HG03575 (cell line): Measurements from ENCODE around the gene ABHD4.
"Not testable (repeated sequence)": the region's sequence is repeated elsewhere in the genome, so short reads cannot be mapped to it uniquely, and the experiment has no call there.

Source experiments
- ATAC-seq: cut with Tn5 transposase; IDR thresholded peaks from one replicate; pipeline ENCODE4 v1.9.1; 2021; ENCODE audit not compliant: unreplicated experiment, insufficient number of reproducible peaks, low FRiP score; ENCODE audit errors: extremely low read depth

The ABHD4 gene, protein sequence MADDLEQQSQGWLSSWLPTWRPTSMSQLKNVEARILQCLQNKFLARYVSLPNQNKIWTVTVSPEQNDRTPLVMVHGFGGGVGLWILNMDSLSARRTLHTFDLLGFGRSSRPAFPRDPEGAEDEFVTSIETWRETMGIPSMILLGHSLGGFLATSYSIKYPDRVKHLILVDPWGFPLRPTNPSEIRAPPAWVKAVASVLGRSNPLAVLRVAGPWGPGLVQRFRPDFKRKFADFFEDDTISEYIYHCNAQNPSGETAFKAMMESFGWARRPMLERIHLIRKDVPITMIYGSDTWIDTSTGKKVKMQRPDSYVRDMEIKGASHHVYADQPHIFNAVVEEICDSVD

DNA sequence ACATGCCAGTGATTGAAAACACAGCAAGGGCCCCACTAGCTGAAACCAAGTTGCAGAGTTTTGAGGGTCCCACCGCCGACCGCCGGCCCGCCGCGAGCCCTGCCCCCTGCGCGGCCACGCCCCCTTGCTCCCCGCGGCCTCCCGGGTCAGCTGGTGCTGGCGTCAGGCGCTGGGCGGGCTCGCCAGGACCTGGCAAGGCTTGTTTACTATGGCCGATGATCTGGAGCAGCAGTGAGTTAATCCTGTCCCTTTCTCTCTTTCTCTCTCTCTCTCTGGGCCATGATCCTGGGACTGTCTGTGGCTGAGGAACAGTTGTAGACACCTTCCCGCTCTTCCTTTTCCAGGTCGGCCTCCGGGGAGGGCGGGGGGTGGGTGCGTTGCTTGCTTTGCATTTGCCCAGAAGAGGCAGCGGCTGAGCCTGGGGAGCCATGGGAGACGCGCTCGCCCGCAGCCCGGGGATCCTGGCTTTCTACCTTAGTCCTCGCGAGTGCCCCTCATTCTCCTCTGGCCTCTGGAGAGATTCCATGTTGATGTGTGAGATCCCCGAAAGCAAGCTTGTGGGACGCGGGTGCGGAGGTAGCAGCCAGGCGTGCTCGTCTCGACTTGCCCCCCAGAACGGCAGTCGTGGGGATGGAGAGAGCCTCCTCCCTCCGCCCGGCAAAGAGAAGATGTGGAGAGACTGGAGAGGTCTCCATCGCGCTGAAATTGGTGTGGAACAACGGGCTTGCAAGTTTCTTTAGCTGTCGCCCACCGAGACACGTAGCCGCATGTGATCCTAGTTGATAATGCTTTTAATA lies at the start of gene ABHD4:
Gene ABHD4 (plus strand): TSS at position 202 of the 797 bp plus-strand sequence. CDS start 7 bp downstream, at position 209.
- ATAC-seq, result no peak

DNA sequence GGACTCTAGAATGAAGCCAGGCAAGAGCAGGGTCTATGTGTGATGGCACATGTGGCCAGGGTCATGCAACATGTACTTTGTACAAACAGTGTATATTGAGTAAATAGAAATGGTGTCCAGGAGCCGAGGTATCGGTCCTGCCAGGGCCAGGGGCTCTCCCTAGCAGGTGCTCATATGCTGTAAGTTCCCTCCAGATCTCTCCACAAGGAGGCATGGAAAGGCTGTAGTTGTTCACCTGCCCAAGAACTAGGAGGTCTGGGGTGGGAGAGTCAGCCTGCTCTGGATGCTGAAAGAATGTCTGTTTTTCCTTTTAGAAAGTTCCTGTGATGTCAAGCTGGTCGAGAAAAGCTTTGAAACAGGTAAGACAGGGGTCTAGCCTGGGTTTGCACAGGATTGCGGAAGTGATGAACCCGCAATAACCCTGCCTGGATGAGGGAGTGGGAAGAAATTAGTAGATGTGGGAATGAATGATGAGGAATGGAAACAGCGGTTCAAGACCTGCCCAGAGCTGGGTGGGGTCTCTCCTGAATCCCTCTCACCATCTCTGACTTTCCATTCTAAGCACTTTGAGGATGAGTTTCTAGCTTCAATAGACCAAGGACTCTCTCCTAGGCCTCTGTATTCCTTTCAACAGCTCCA lies 48.7 kb upstream of the ABHD4 start:
- no peak for ATAC-seq

DNA sequence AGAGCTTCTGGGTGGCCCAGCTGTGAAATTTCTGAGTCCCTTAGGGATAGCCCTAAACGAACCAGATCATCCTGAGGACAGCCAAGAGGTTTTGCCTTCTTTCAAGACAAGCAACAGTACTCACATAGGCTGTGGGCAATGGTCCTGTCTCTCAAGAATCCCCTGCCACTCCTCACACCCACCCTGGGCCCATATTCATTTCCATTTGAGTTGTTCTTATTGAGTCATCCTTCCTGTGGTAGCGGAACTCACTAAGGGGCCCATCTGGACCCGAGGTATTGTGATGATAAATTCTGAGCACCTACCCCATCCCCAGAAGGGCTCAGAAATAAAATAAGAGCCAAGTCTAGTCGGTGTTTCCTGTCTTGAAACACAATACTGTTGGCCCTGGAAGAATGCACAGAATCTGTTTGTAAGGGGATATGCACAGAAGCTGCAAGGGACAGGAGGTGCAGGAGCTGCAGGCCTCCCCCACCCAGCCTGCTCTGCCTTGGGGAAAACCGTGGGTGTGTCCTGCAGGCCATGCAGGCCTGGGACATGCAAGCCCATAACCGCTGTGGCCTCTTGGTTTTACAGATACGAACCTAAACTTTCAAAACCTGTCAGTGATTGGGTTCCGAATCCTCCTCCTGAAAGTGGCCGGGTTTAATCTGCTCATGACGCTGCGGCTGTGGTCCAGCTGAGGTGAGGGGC lies 48.0 kb upstream of the ABHD4 start:
- ATAC-seq, result no peak

DNA sequence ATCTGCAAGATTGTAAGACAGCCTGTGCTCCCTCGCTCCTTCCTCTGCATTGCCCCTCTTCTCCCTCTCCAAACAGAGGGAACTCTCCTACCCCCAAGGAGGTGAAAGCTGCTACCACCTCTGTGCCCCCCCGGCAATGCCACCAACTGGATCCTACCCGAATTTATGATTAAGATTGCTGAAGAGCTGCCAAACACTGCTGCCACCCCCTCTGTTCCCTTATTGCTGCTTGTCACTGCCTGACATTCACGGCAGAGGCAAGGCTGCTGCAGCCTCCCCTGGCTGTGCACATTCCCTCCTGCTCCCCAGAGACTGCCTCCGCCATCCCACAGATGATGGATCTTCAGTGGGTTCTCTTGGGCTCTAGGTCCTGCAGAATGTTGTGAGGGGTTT lies 46.5 kb upstream of the ABHD4 start:
- ATAC-seq, result no peak

DNA sequence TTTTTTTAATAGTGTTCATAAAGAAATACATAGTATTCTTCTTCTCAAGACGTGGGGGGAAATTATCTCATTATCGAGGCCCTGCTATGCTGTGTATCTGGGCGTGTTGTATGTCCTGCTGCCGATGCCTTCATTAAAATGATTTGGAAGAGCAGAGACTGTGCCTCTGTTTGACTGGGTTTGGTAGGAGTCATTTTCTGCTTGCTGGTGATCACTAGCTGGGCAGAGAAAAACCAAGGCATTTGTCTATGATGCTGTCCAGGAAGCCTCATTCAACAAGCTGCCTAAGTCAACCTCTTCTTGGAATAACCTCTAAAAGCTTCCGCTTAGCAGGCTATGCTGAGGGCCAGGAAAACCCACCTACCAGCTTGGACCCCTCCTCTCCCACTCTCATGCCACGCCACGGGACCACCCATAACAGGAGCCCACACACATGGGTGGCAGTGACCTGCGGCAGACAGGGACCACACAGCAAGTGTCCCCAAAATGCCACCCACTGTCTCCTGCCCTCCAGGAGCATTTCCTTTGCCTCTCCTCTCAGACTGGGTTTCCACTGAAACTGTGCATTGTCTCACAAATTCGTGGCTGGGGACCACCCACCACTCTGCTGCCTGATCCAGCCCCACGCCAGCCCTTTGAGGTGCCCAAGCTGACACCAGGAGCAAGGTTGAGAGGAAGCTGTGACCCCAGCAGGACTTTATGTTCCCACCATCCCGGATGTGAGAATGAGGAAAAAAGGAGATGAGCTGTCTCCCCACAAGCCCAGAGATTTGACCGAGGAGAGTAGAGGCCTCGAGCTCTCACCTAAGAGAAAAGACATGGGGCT lies 45.9 kb upstream of the ABHD4 start:
- ATAC-seq, result no peak

DNA sequence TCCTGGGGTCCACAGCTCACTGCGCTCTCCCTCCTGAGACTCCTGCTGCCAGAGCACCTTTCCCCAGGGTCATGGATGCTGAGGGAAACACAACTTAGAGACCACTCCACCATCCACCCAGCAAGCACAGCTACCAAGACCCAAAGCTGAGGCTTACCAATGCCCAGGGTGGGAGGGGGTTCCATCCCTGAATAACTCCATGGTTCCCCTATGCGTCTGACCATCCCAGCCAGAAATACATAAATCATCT lies 45.3 kb upstream of the ABHD4 start:
- ATAC-seq, result no peak

DNA sequence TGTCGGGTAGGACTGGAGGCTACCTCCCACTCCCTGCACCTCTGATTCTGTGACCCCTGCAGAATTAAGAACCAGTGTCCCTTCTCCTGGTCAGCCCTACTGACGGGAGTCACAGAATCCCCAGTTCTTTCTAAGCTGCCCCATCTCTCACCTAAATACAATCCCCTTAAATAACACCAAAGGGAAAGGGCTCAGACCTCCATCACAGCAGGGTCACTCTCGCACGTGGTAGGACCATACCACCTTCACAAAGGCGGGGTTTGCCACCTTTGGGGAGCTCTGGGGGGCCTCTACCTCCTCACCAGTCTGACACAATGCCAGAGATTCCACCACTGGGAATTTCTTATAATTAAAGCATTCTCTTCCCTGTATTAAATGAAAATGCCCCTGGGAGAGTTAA lies 44.7 kb upstream of the ABHD4 start:
- ATAC-seq, result no peak

DNA sequence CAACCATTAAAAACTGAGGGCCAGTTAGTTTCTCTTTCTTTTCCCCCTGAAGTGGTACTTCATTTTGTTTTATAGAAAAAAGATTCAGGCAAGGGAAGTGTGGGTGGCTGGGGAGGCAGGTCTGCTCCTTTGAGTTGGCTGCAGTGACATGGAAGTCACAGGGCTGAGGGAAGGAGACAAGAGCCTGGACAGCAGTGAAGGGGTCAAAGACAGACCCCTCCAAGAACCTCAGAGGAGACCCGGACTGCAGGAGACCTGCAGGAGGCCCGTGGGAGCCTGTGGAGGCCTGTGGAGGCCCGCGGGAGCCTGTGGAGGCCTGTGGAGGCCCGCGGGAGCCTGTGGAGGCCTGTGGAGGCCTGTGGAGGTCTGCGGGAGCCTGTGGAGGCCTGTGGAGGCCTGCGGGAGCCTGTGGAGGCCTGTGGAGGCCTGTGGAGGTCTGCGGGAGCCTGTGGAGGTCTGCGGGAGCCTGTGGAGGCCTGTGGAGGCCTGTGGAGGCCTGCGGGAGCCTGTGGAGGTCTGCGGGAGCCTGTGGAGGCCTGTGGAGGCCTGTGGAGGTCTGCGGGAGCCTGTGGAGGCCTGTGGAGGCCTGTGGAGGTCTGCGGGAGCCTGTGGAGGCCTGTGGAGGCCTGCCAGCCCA lies 44.1 kb upstream of the ABHD4 start:
- not testable (repeated sequence) for ATAC-seq

DNA sequence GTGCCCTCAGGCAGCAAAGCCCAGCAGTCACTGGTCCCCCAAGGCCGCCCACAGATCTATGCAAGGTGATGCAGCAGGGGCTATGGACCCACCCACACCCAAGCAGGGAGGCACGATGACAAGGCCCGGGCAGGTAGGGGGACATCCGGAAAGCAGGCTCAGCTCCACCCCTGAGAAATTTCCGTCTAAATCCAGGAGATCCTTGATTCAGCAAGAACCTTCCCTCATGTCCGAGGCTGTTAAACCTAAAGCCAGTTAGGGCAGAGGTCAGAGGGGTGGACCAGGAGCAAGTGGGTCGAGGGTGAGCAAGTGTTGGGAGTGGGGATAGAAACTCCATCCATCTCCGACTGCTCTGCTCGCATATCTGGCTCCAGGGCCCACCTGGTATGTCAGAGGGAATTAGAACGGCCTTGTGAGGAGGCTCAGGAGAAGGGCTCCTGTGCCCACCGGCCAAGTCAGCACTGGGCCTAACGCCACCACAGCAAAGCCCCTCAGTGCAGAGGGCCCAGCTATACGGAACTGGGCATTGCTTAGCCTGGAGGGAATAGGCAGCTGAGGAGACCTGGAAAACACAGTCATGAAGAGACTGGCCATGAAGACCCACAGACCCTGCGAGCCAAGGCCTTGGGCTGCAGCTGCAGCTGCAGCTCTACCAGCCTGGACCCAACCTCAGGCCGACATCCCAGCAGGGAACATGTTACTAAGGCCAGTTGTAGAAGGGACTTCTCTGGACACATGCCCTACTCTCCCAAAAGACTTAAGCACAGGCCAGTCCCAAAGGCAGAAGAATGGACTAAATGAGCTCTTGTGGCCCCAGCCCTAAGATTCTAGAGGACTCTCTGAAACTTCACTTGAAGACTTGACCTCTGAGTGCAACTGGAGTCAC lies 43.4 kb upstream of the ABHD4 start:
- no peak for ATAC-seq

DNA sequence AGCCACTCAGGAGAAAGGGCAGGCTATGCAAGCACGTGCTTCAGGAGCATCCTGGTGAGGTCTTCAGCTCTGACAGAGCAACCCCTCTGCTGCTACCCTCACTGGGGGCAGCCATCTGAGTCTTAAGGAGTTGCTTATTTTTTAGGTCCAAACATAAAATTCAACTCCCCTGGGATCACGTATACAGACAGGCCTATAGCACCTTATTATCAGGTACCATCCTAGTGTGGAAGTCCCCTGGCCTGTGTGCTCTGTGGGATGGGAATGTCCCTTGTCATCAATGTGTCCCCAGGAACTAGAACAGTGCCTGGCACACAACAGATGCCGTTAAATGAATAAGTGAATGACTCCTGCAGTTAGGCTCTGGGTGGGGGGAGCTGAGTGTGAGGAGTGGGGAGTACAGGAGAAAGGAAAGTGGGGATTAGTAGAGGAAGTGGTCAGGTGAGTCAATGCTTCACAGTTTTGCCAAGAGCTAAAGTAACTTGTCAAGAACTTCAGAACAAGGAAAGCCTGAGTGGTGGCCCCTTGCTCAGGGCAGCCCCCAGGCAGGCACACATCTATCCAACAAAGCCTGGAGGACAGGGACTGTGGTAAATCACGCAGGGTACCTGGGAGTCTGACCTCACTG lies 42.6 kb upstream of the ABHD4 start:
- ATAC-seq, result no peak

DNA sequence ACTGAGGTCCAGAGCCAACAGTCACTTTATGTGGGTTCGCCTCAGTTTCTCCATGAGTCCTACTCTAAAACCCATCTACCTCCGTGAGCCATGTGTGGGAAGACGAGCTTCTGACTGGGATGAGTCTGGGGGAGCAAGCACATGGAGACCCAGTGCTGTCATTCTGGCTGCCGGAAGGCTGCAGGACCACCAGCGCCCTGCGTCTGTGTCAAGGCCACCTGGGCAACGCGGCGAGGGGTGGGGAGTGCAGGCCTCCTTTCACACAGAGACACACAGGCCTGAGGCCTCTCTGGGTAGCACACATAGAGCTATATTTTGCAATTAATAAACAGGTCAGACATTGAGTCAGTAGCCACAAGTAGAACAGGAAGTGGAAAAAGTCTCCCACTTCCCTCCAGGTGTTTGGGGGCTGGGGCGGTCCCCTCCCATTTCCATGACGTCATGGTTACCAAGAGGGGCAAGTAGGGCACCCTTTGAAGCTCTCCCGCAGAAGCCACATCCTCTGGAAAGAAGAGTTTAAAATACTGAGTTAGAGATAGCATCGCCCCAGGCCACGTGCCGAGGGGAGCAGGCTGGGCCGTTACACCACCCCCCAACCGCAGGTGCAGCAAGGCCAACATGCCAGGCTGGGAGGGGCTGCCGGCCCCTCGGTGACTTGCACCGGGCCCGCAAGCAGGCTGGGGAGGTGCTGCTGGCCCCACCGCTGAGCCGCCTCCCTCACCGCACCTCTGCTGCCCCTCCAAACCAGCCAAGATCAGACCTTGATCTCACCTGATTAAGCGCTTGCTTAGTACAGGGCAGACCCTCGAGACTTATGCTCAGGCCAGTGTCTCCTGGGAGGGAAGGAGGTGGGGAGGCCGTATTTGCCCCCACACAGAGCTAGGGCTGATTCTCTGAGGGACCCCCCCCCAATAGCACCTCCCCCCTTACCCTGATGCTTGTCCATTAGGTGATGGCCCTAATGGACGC lies 41.8 kb upstream of the ABHD4 start:
- ATAC-seq, result peak; percentile 50

DNA sequence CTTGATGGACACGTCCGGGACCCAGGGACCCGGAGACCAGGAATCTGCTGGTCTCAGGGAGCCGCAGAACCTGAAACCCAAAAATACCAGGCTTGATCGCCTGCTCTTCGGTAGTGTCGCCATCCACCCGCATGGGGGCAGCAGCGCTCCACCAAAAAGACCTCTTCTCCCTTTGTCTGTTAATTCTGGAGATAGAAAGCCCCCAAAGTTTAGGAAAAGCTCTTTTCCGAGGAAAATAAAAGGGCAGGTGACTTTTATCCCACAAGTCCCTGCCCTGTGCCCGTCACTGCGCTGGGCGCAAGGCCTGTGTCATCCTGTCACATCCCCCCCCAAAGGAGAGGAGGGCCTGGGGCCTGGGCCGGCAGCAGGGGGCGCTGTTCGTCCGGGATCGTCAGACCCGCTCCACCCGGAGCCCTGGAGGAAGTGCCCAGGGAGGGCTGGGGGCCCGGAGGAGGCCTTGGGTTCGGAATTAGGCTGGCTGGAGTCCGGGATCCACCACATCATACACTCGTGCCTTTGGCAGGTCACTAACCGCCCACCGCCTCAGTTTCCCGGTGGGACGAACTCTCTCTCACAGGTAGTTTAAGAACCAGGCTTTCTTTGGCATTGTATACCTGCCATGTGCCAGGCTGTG lies 41.0 kb upstream of the ABHD4 start:
- no peak for ATAC-seq

DNA sequence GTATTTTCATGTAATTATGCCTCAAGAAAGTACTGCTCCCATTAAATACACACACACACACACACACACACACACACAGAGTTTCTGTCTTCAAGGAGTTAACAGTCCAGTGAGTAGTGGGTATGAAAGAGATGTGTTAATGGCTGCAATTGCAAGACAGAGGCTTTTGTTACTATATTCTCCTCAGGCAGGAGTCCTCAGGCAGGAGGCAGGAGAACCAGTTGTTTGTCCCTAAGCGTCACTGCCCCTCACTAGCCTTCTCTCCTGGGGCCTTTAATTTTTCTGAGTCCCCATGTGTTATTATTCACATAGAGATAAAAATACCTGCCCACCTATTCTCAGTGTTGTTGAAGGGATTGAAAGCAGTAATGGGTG lies 40.3 kb upstream of the ABHD4 start:
- ATAC-seq, result no peak

DNA sequence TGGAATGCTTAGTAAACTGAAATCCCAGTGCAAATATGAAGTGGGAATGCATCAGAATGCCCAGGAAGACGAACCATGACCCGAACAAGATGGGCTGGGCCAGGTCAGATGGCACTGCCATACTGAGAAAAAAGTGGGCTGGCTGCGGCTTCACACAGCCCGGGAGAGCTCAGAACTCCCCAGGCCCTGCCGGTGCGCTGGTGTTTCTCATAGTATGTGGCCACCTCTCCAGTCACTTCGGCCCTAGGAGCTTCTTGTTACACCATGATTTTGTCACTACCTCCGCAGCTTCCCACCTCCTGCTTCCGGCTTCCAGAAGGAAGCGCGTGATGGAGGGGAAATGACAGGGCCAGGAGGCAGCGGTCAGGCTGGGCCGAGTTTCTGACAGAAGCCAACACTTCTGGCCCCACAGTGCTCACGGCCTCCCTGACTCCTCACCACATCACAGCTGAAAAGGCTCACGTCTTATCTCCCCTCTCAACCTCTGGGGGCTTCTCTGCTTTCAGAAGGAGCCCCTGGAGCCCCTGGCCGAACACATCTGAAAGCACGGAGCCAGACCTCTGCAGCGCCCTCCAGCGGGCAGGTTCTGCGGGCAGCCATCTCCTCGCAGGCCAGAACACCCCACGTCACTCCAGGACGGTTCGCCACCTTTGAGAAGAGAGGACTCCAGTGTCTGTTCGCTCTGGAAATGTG lies 39.7 kb upstream of the ABHD4 start:
- ATAC-seq, result no peak

DNA sequence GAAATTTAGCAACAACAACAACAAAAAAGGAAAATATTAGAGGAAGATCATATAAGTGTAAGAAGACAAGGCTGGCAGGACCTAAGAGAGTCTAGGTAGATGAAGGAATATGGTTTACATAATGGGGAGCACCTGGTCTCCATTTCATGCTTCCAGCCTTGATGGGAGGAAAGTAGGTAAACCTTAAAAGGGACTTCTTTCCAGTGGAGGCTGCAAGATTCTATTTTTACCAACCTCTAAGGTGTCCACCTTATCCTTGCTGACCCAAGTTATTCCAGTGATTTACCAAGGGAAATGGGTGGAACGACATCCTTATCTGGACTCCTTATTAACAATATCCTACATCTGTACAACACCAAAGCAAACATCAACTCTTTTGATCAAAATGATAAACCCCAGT lies 39.1 kb upstream of the ABHD4 start:
- no peak for ATAC-seq
